OCI-LY3 (cell line): ENCODE measurements around the gene MYL9.

Experiments
- H2AFZ ChIP-seq: fragments of 200-600, 300-600 bp; shearing (Covaris generic); 2 replicates; pipeline ENCODE4 v1.6.0; 2014; ENCODE audit warnings: antibody characterized with exemption, low read depth, low read length
- H3K27ac ChIP-seq: fragments of 200-600, 300-600 bp; sonication (generic); 2 replicates; pipeline ENCODE4 v1.5.1; 2014; ENCODE audit warnings: mild to moderate bottlenecking, low read length, moderate library complexity, mixed read lengths
- H3K27me3 ChIP-seq: fragments of 200-600, 300-600 bp; sonication (generic); 2 replicates; pipeline ENCODE4 v1.6.1; 2014; ENCODE audit warnings: low read depth, low read length, mixed read lengths
- H3K36me3 ChIP-seq: fragments of 200-600, 300-600 bp; sonication (generic); replicated peaks from 2 replicates; pipeline ENCODE3; 2014; ENCODE audit warnings: low read depth, low read length, mixed read lengths
- H3K4me1 ChIP-seq: fragments of 300-600, 200-600 bp; sonication (generic); 2 replicates; pipeline ENCODE4 v1.6.1; 2014; ENCODE audit warnings: low read length, mixed read lengths
- H3K4me2 ChIP-seq: fragments of 200-600, 300-600 bp; sonication (generic); 2 replicates; pipeline ENCODE4 v1.6.1; 2014; ENCODE audit warnings: low read length, mixed read lengths
- H3K4me3 ChIP-seq: fragments of 300-600, 200-600 bp; sonication (generic); 2 replicates; pipeline ENCODE4 v1.5.1; 2014; ENCODE audit warnings: antibody characterized with exemption, mild to moderate bottlenecking, low read length, moderate library complexity
- H3K79me2 ChIP-seq: fragments of 300-600, 200-600 bp; shearing (Covaris generic); 2 replicates; pipeline ENCODE4 v1.6.1; 2014; ENCODE audit warnings: mild to moderate bottlenecking, low read length, mixed read lengths
- H3K9ac ChIP-seq: fragments of 300-600, 200-600 bp; shearing (Covaris generic); 2 replicates; pipeline ENCODE4 v1.6.0; 2014; ENCODE audit warnings: mild to moderate bottlenecking, low read length, moderate library complexity
- H3K9me3 ChIP-seq: fragments of 200-600, 300-600 bp; shearing (Covaris generic); 2 replicates; pipeline ENCODE4 v1.6.1; 2014; ENCODE audit warnings: low read length, mixed read lengths; ENCODE audit not compliant: insufficient read depth
- H4K20me1 ChIP-seq: fragments of 200-600, 300-600 bp; sonication (generic); 2 replicates; pipeline ENCODE4 v1.6.1; 2016; ENCODE audit warnings: low read length, mixed read lengths; ENCODE audit not compliant: insufficient read depth
- CTCF ChIP-seq: fragments of 200-600, 300-600 bp; sonication (generic); IDR thresholded peaks from 2 replicates; pipeline ENCODE4 v1.5.1; 2014; ENCODE audit warnings: antibody characterized with exemption, low read length, low read depth
- EZH2phosphoT487 ChIP-seq: fragments of 200-600 bp; shearing (Covaris generic); IDR thresholded peaks from 2 replicates; pipeline ENCODE4 v1.6.1; 2018; ENCODE audit warnings: antibody characterized with exemption, mixed run types, low read depth

The MYL9 gene

GRCh38 chr20:36541227-36541767 is at the start of gene MYL9:
MYL9 (plus strand) TSS chr20:36541519; CDS start chr20:36544885, 3,366 bp downstream.
- Histone ChIP-seq H3K9ac (peak within 1 kb of the TSS; percentile 83), H3K9me3 (no peaks in the 10 kb centered on the region), H3K27me3 (no peaks in the 10 kb centered on the region), H3K4me3 (peak within 1 kb of the TSS; percentile 86), H3K36me3 (no peaks in the 10 kb centered on the region), H3K4me2 (peak within 1 kb of the TSS; percentile 91), H3K4me1 (peaks cover 17% of the 10 kb centered on the region), H2AFZ (peak within 1 kb of the TSS; percentile 68), H4K20me1 (no peaks in the 10 kb centered on the region), H3K27ac (no peak within 1 kb of the TSS), H3K79me2 (peaks cover 3% of the 10 kb centered on the region; the same call in 1 of the 2 replicates)
- TF ChIP-seq EZH2phosphoT487 (no peak), CTCF (no peak; the same call in 1 of the 2 replicates)

- Histone ChIP-seq H4K20me1 (peaks cover 8% of the 10 kb centered on the region; the same call in 1 of the 2 replicates), H3K4me1 (peaks cover 10% of the 10 kb centered on the region), H2AFZ (no peak overlapping the region), H3K27ac (no peak overlapping the region), H3K9ac (no peak overlapping the region), H3K27me3 (no peaks in the 10 kb centered on the region), H3K79me2 (no peaks in the 10 kb centered on the region), H3K36me3 (peaks cover 2% of the 10 kb centered on the region), H3K9me3 (no peaks in the 10 kb centered on the region), H3K4me3 (no peak overlapping the region), H3K4me2 (peak overlapping the region; percentile 12; the same call in 1 of the 2 replicates)
- no peak for TF ChIP-seq CTCF
- no peak for TF ChIP-seq EZH2phosphoT487
These were observed 49.3 kb upstream of the MYL9 start for GRCh38 chr20:36491901-36492617.

DNA sequence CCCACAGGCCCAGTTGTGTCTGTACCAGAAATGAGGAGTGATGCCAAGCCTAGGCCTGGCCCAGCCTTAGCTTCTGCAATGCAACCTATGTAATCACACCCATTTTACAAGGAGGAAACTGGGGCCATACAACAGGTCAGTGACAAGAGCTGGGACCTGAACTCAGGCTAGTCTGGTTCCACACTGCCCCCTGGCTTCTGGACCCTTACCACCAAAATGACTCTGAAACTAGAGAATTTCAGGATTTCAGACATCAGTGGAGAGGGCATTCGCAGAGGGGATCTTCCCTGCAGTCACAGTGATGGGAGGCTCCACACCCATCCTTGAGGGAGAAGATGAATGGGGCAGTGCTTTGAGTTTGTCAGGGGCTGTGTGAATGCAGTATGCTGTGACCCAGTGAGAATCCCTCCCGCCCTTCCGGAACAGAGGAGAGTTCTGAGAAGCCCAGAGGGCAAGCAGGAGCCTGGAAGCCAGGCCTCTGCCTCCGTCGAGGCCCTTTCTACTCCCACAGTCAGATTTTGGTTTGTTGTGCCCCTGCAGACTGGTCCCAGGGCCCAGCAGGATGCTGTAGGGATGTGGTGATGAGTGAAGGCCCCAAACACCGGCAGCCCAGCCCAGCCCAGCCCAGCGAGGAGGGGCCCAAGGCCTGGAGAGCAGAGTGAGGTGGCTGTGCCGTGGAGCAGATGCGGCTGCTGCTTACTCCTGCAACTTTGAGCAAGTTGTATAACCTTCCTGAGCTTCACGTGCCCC is 48.1 kb upstream of the MYL9 start:
- Histone ChIP-seq H2AFZ (no peak overlapping the region), H3K27ac (no peak overlapping the region), H3K9me3 (no peaks in the 10 kb centered on the region), H3K79me2 (no peaks in the 10 kb centered on the region), H3K4me1 (peaks cover 10% of the 10 kb centered on the region), H3K4me3 (no peak overlapping the region), H3K36me3 (peaks cover 8% of the 10 kb centered on the region), H3K4me2 (no peak overlapping the region), H3K27me3 (no peaks in the 10 kb centered on the region), H4K20me1 (peaks cover 8% of the 10 kb centered on the region; the same call in 1 of the 2 replicates), H3K9ac (no peak overlapping the region)
- peak; percentile 50 for TF ChIP-seq CTCF
- no peak for TF ChIP-seq EZH2phosphoT487

DNA sequence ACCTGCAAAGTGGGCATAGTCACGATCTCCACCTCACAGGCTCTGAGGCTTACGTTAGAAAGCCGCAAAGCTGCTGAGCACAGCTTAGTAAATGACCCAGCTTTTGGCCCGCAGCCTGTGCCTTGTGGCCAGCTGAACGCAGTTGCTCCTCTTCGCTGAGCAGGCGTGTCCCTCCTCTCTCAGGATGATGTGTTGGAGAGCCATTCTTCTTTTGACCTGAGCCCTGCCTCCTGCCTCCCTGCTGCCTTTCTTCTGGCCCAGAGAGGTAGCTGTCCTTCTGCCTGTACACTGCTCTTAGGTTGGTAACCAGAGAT is 47.6 kb upstream of the MYL9 start:
- Histone ChIP-seq H3K27ac (no peak overlapping the region), H3K4me2 (no peak overlapping the region), H2AFZ (no peak overlapping the region), H3K27me3 (no peaks in the 10 kb centered on the region), H3K4me1 (peaks cover 10% of the 10 kb centered on the region), H4K20me1 (peaks cover 8% of the 10 kb centered on the region; the same call in 1 of the 2 replicates), H3K9ac (no peak overlapping the region), H3K9me3 (no peaks in the 10 kb centered on the region), H3K4me3 (no peak overlapping the region), H3K36me3 (peaks cover 8% of the 10 kb centered on the region), H3K79me2 (no peaks in the 10 kb centered on the region)
- TF ChIP-seq EZH2phosphoT487 (no peak), CTCF (no peak)
